ENCODE data around the gene ZNF385A.
A peak's percentile ranks its signal among the peaks of the same experiment; 100 is the strongest.

The ZNF385A gene

GRCh38 chr12:54415221-54415929, 30.8 kb upstream of the ZNF385A start:
- DNase-seq: no peak

- DNase-seq: peak; percentile 82
Observed at GRCh38 chr12:54413284-54414190, 29.0 kb upstream of the ZNF385A start.

- DNase-seq: no peak
Observed at GRCh38 chr12:54412786-54413185, 28.3 kb upstream of the ZNF385A start.

- no peak for DNase-seq
Observed at GRCh38 chr12:54412348-54412747, 27.8 kb upstream of the ZNF385A start.

- DNase-seq: peak; percentile 42
Observed at GRCh38 chr12:54411391-54412241, 27.1 kb upstream of the ZNF385A start.

- no peak for DNase-seq
Observed at GRCh38 chr12:54409267-54409666, 24.7 kb upstream of the ZNF385A start.

- DNase-seq: no peak
Observed at GRCh38 chr12:54407183-54407905, 22.8 kb upstream of the ZNF385A start.

- no peak for DNase-seq
Observed at GRCh38 chr12:54405573-54405972, 21.0 kb upstream of the ZNF385A start.

- no peak for DNase-seq
Observed at GRCh38 chr12:54405106-54405505, 20.6 kb upstream of the ZNF385A start.

GRCh38 chr12:54404061-54405004, 19.8 kb upstream of the ZNF385A start:
- DNase-seq: peak; percentile 59

GRCh38 chr12:54401119-54401518, 16.6 kb upstream of the ZNF385A start:
- no peak for DNase-seq

- DNase-seq: peak; percentile 83
Observed at GRCh38 chr12:54398995-54399793, 14.7 kb upstream of the ZNF385A start.

GRCh38 chr12:54398218-54398617, 13.7 kb upstream of the ZNF385A start:
- no peak for DNase-seq

- DNase-seq: no peak
Observed at GRCh38 chr12:54397157-54397556, 12.6 kb upstream of the ZNF385A start.

GRCh38 chr12:54395545-54395944, 11.0 kb upstream of the ZNF385A start:
- no peak for DNase-seq

GRCh38 chr12:54394986-54395385, 10.5 kb upstream of the ZNF385A start:
- no peak for DNase-seq

- DNase-seq: peak; percentile 31
Observed at GRCh38 chr12:54394281-54394719, 9.8 kb upstream of the ZNF385A start.

GRCh38 chr12:54393743-54394142, 9.2 kb upstream of the ZNF385A start:
- no peak for DNase-seq

GRCh38 chr12:54393207-54393609, 8.7 kb upstream of the ZNF385A start:
- no peak for DNase-seq
